SJCRH30 (cell line): ENCODE measurements around the gene TTC28. TPM values are rescaled to one million over a fixed set of nuclear protein-coding genes. Genes with fewer than 3 reads are reported as not detected.
"Not testable (repeated sequence)": the region's sequence is repeated elsewhere in the genome, so short reads cannot be mapped to it uniquely, and the experiment has no call there.

Source experiments
- DNase-seq, 2 experiments: peaks; one replicate each; pipeline ENCODE4 v3.0.0-alpha.2; 2015 to 2020
- H3K27ac ChIP-seq: fragments of 250-450 bp; sonication (Bioruptor Pico); 2 replicates; pipeline ENCODE4 v1.5.1; 2020; ENCODE audit warnings: mild to moderate bottlenecking, moderate library complexity
- H3K27me3 ChIP-seq: fragments of 250-450 bp; sonication (Bioruptor Pico); 2 replicates; pipeline ENCODE4 v1.5.1; 2020; ENCODE audit warnings: mild to moderate bottlenecking, moderate library complexity
- H3K36me3 ChIP-seq: fragments of 250-450 bp; sonication (Bioruptor Pico); 2 replicates; pipeline ENCODE4 v1.5.1; 2020; ENCODE audit warnings: mild to moderate bottlenecking, moderate library complexity
- H3K4me1 ChIP-seq: fragments of 250-450 bp; sonication (Bioruptor Pico); 2 replicates; pipeline ENCODE4 v1.5.1; 2020; ENCODE audit warnings: mild to moderate bottlenecking, moderate library complexity
- H3K4me3 ChIP-seq: fragments of 250-450 bp; sonication (Bioruptor Pico); 2 replicates; pipeline ENCODE4 v1.5.1; 2020; ENCODE audit warnings: mild to moderate bottlenecking, moderate library complexity
- H3K9me3 ChIP-seq: fragments of 250-450 bp; sonication (Bioruptor Pico); replicated peaks from 2 replicates; pipeline ENCODE4 v1.5.1; 2020; ENCODE audit warnings: mild to moderate bottlenecking, moderate library complexity
- total RNA-seq: library from RNA; depleted of rRNA; stranded (reverse); fragments of >200 nt; shearing (Covaris generic); gene quantifications from 2 replicates; pipeline ENCODE4 v1.2.3, GENCODE V29; 2014

TTC28 gene
- total RNA-seq, 1 experiment from 2014 or later = 12.8 TPM

DNA sequence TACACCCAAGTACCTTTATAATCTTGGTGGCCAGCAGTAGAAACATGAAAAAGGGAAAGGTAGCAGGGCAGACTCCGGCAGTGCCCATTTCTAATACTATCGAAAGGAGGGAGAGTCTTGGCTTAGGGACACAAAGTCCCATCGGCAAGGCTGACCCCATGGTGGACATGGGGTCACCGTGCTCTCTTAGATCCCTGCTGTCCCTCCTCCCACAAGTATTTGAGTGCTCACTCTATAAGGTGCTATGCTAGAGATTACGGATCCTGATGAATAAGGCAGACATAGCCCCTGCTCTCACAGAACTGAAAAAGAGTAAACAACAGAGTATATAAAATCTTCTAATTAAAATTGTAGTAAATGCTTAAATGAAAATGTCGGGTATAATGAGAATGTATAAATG lies 588.2 kb downstream of the TTC28 start:
- DNase-seq = no peak
- Histone ChIP-seq H3K4me3 (no peak overlapping the region), H3K9me3 (no peaks in the 10 kb centered on the region), H3K27ac (no peak overlapping the region), H3K36me3 (peaks cover 6% of the 10 kb centered on the region; the same call in 1 of the 2 replicates), H3K27me3 (no peaks in the 10 kb centered on the region), H3K4me1 (peaks cover 32% of the 10 kb centered on the region)

DNA sequence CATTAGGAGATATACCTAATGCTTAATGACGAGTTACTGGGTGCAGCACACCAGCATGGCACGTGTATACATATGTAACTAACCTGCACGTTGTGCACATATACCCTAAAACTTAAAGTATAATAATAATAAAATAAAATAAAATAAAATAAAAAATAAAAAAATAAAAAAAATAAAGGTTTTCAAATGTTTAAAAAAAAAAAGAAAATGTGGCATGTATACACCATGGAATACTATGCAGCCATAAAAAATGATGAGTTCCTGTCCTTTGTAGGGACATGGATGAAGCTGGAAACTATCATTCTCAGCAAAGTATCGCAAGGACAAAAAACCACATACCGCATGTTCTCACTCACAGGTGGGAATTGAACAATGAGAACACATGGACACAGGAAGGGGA lies 590.1 kb downstream of the TTC28 start:
- H3K4me1 ChIP-seq = peaks cover 13% of the 10 kb centered on the region
- H3K36me3 ChIP-seq, DNase-seq, H3K9me3 ChIP-seq, H3K27me3 ChIP-seq, H3K27ac ChIP-seq, H3K4me3 ChIP-seq: not testable (repeated sequence)

DNA sequence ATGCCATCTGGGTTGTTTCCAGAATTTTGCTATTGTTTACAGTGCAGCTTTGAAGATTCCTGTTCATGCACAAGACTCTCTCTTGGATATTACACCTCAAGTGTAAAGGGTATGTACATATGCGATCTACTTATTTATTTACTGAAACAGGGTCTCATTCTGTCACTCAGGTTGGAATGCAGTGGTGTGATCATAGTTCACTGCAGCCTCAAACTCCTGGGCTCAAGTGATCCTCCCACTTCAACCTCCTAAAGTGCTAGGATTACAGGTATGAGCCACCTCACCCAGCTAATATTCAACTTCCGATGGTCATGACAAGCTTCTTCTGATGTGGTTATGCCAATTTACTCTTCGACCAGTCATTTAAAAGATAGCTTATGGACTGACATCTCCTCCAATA lies 602.5 kb downstream of the TTC28 start:
- Histone ChIP-seq H3K27ac (no peak overlapping the region), H3K4me3 (no peak overlapping the region), H3K27me3 (no peaks in the 10 kb centered on the region), H3K9me3 (no peaks in the 10 kb centered on the region; the same call in 1 of the 2 replicates), H3K36me3 (0 out of 2 replicates have a peak, but pooled peaks cover 2% of the 10 kb centered on the region), H3K4me1 (peaks cover 8% of the 10 kb centered on the region)
- DNase-seq = no peak

DNA sequence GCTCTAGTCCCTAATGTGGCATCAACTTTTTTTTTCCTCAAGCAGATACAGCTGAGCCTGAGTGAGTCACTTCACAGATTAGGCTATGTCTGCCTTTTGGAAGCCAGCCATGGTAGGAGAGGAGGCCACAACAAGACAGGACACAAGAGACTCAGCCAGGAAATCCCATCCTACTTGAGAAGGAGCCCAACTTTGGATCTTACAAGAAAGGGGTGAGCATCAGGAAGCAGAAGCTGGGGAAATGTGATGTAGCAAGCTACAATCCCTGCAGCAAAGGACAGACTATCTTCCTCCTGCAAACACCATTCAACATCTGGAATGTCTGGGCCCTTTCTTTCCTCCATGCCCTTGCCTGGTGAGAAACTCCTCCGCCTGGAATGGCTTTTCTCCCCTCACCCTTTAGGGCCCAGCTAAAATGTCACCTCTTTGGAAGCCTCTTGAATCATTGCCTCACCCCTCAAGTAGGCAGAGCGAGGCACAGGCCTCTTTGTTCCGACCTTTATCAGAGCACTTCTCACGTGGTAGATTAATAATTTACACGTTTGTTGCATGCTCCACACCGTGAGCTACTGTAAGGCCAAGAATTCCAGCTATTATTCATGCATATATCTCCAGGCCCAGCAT lies 604.2 kb downstream of the TTC28 start:
- Histone ChIP-seq H3K9me3 (no peaks in the 10 kb centered on the region), H3K4me3 (no peak overlapping the region), H3K27ac (no peak overlapping the region), H3K27me3 (no peaks in the 10 kb centered on the region), H3K4me1 (peaks cover 7% of the 10 kb centered on the region), H3K36me3 (0 out of 2 replicates have a peak, but pooled peaks cover 2% of the 10 kb centered on the region)
- peak; percentile 53 to 76 for DNase-seq

DNA sequence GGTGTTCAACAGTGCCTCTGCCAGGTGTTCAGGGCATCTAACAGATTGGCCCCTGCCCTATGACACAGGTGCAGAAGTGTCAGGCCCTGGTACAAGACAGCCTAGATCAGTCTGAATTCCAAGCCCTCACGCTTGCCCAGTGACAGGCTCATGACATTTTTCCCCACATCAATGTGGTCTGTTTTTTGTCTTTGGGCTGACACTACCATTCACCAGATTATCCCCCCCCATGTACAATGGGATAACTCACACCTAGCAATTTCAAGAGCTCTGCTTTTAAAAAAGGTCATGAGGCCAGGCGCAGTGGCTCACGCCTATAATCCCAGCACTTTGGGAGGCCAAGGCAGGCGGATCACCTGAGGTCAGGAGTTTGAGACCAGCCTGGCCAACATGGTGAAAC lies 605.1 kb downstream of the TTC28 start:
- 0 out of 2 replicates have a peak, but pooled peaks cover 2% of the 10 kb centered on the region for H3K36me3 ChIP-seq
- H3K4me3 ChIP-seq = no peak overlapping the region
- no peaks in the 10 kb centered on the region for H3K9me3 ChIP-seq
- no peak for DNase-seq
- no peaks in the 10 kb centered on the region for H3K27me3 ChIP-seq
- H3K27ac ChIP-seq = no peak overlapping the region
- peaks cover 7% of the 10 kb centered on the region for H3K4me1 ChIP-seq

DNA sequence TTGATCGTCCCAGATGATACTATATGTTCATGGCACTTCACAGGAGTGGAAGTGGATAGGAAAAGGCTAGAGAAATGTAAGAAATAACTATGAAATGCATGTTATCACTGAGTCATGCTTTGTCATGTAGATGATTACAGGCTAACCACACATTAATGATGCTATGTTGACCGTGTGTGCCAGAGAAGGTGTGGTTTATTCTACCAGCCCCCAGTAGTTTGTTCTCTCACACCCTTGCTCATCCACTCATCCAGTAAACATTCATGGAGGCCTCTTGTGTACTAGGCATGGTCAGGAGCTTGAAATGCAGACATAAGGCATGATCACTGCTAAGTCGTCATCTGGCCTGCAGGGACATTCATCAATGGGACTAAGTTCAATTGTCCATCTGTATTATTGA lies 607.6 kb downstream of the TTC28 start:
- Histone ChIP-seq H3K36me3 (0 out of 2 replicates have a peak, but pooled peaks cover 2% of the 10 kb centered on the region), H3K27me3 (no peaks in the 10 kb centered on the region), H3K4me1 (peaks cover 7% of the 10 kb centered on the region), H3K9me3 (no peaks in the 10 kb centered on the region), H3K4me3 (no peak overlapping the region), H3K27ac (no peak overlapping the region)
- no peak for DNase-seq

DNA sequence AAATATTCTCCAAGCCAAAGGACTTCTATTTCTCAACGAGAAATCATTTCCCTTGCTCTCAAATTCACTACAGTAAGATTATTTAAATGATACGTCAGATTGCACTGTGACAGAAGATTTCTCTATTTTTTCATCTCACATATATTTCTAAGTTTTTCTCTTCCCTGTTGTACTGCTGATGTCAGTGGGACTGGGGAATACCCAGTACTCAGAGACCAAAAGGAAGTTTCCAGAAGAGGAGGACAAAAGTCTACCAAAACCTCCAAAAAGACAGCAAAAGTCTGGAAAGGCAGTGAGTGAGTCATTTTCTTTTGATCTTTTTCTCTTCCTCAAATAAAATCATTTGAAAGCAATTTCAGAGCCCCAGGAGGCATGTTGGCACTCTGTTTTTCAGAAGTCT lies 610.8 kb downstream of the TTC28 start:
- H3K4me3 ChIP-seq = no peak overlapping the region
- no peaks in the 10 kb centered on the region for H3K36me3 ChIP-seq
- no peak overlapping the region for H3K27ac ChIP-seq
- DNase-seq = no peak
- H3K9me3 ChIP-seq = no peaks in the 10 kb centered on the region
- H3K27me3 ChIP-seq = no peaks in the 10 kb centered on the region
- H3K4me1 ChIP-seq = peaks cover 14% of the 10 kb centered on the region

DNA sequence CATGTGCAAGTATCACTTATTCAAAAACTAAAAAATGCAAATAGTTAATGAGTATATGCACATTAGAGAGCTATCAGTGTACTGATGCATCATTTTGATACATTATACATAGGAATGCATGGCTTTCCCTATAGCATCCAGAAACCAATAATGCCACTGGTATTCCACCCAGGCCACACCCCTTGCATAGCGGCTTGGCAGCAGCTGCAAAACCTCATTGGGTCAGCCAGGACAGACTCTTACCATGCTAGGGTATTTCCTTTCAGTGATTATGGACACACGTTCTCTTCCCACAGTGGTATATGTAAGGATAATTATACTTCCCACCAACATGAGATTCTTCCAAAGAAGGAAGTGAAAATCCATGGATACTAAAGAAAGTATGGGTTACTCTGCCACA lies 614.7 kb downstream of the TTC28 start:
- peak; percentile 60 to 62 for DNase-seq
- Histone ChIP-seq H3K4me1 (peaks cover 19% of the 10 kb centered on the region), H3K9me3 (0 out of 2 replicates have a peak, but pooled peaks cover 5% of the 10 kb centered on the region), H3K4me3 (no peak overlapping the region), H3K27ac (peak overlapping the region; percentile 42; the same call in 1 of the 2 replicates), H3K36me3 (no peaks in the 10 kb centered on the region; the same call in 1 of the 2 replicates), H3K27me3 (no peaks in the 10 kb centered on the region)

DNA sequence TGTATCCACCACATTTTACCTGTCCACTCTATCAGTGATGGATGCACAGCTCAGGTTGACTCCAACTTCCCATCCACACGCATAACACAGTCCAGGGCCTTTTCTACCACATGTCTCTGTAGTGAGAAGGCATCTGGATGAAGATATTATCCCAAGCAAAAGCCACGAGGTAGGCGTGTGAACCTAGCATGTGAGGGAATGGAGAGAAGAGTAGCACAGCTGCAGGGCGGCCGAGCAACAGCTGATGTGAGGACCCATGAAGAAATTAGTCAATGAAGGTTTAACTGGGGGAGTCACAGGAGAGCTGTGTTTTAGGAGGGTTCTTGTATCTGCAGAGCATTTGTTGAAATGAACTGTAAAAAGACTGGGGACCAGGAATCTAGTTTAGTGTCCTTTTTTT lies 616.0 kb downstream of the TTC28 start:
- Histone ChIP-seq H3K27me3 (no peaks in the 10 kb centered on the region), H3K4me1 (peaks cover 19% of the 10 kb centered on the region), H3K36me3 (no peaks in the 10 kb centered on the region; the same call in 1 of the 2 replicates), H3K4me3 (no peak overlapping the region), H3K9me3 (0 out of 2 replicates have a peak, but pooled peaks cover 5% of the 10 kb centered on the region), H3K27ac (peak overlapping the region; percentile 42)
- peak; percentile 45 to 70 for DNase-seq

DNA sequence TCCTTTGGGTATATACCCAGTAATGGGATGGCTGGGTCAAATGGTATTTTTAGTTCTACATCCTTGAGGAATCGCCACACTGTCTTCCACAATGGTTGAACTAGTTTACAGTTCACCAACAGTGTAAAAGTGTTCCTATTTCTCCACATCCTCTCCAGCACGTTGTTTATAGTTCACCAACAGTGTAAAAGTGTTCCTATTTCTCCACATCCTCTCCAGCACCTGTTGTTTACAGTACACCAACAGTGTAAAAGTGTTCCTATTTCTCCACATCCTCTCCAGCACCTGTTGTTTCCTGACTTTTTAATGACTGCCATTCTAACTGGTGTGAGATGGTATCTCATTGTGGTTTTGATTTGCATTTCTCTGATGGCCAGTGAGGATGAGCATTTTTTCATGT lies 619.0 kb downstream of the TTC28 start:
- H3K36me3 ChIP-seq, H3K4me3 ChIP-seq, H3K9me3 ChIP-seq, H3K27me3 ChIP-seq: not testable (repeated sequence)
- peak in 1 of 2 experiments; percentile 35 for DNase-seq
- Histone ChIP-seq H3K27ac (0 out of 2 replicates have a peak overlapping the region, but pooled peaks have one; percentile 8), H3K4me1 (peaks cover 19% of the 10 kb centered on the region)

DNA sequence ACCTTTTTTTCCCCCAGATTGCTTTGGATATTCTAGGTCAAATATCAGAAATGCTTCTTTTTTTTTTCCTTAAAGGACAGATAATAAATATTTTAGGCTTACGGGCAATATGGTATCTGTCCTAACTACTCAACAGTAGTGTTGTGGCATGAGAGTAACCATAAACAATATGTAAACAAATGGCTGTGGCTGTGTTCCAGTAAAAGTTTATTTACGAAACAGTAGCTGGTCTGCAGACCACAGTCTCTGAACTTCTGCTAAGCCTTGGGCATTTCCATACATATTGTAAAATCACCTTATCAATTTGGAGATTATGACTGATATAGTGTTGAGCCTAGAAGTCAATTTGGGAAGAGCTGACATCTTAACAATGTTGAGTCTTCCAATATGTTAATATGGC lies 621.6 kb downstream of the TTC28 start:
- no peaks in the 10 kb centered on the region for H3K4me1 ChIP-seq
- no peak for DNase-seq
- H3K27ac ChIP-seq = no peak overlapping the region
- H3K9me3 ChIP-seq = 0 out of 2 replicates have a peak, but pooled peaks cover 5% of the 10 kb centered on the region
- no peaks in the 10 kb centered on the region; the same call in 1 of the 2 replicates for H3K36me3 ChIP-seq
- H3K27me3 ChIP-seq = no peaks in the 10 kb centered on the region
- H3K4me3 ChIP-seq = no peak overlapping the region

DNA sequence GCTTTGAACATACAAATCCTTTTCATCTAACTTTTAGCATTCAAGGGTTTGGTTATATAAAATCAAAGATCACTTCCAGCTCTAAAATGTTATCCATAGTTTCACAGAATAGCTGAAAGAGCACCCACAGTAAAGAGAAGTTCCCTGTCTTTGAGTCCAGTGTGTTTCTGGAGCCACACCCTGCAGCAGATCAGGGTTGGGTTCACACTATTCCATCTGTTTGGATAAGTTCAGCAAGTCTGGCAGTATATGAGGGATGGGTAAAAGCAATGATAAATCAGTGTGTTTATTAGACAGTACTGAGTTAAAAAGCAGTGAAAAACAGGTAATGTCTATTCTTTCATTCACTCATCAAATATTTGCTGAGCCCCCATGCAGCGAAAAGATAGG lies 624.8 kb downstream of the TTC28 start:
- Histone ChIP-seq H3K27me3 (no peaks in the 10 kb centered on the region), H3K4me1 (no peaks in the 10 kb centered on the region), H3K9me3 (no peaks in the 10 kb centered on the region), H3K27ac (no peak overlapping the region), H3K36me3 (no peaks in the 10 kb centered on the region), H3K4me3 (no peak overlapping the region)
- no peak for DNase-seq

DNA sequence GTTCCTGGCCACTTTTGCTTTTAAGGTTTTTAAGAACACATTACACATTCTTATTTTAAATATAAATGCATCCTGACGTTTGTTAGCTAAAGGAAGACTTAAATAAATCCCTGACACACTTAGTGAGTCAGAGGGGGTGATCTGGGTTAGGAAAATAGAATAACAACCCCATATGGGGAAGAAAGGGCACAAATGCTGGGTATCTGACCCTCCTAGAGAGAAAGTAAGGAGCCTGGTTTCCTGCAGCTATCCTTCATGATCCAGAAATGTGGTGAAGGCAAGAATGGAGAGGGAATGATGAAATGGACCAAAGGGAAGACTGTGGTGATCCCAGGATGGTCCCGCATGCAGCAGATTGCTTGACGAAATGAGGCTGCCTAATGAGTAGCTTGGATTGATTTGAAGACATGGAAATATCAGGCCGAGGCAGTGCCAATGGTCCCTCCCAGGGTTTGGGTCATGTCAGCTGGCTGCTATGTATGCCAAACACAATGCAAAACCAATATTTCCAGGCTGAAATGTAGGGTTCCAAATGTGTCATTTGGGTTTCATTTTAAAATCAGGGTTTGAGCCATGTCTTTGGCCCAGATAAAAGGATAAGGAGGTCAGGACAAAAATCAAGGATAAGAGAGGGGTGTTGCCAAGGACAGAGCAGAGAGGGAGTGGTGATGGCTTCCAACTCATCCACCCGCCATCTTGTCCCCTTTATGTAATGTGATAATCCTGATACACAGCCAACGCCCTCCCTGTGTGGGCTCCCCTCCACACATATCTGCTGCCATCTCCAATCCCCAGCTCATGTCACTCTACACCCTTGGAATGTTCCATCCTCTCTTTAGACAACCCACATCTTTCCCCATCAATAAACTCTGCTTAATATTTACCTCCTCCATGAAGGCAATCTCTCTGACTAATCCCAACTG lies 625.5 kb downstream of the TTC28 start:
- no peaks in the 10 kb centered on the region for H3K36me3 ChIP-seq
- H3K4me3 ChIP-seq = no peak overlapping the region
- no peak overlapping the region for H3K27ac ChIP-seq
- H3K4me1 ChIP-seq = no peaks in the 10 kb centered on the region
- DNase-seq = no peak
- no peaks in the 10 kb centered on the region for H3K9me3 ChIP-seq
- no peaks in the 10 kb centered on the region for H3K27me3 ChIP-seq

DNA sequence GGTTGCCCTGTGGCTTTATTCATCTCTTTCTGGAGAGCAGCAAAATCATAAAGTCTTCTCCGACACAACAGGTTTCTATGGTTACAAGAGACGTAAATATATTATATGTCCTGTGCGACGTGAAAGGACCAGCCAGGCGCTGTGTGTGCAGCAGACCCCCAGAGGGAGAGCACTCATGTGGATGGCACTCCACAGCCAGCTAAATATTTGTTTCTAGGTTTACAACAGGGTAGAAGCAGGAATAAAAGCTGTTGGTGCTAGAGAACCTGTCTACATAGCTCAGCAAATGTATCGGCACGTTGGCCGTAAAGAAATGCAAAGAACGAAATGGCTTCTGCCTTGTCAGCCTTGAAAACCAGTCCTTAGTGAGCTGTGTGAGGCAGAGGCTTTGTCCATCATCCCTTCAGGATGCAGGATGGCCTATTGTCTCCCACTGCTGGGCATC lies 626.8 kb downstream of the TTC28 start:
- no peaks in the 10 kb centered on the region for H3K4me1 ChIP-seq
- no peaks in the 10 kb centered on the region for H3K36me3 ChIP-seq
- no peaks in the 10 kb centered on the region for H3K9me3 ChIP-seq
- no peaks in the 10 kb centered on the region for H3K27me3 ChIP-seq
- DNase-seq = no peak
- H3K27ac ChIP-seq = no peak overlapping the region
- no peak overlapping the region for H3K4me3 ChIP-seq

DNA sequence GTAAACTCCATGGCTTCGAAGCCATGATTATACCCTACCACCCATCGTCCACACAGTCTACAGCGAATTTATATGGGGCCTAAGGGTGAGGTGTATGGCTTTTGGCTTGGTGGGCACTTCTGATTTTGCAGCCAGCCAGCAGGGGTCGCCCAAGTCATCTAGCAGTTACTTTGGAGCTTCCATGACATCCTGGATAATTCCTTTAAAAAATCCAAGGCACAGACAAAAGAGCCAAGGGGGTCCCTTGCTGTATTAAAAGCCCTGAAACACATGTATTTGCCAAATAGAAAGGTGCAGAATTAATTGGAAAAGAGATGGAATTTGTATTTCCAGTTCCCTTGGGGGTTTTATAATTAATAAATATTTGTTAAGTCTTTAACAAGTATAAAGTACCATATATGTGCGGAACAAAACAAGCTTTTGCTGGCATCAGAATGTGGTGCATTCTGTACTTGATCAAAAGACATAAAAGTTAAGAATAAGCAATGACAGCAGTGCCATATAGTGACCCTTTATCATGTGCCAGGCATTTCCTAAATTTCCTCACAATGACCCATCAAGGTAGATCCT lies 627.8 kb downstream of the TTC28 start:
- H3K4me3 ChIP-seq = no peak overlapping the region
- no peaks in the 10 kb centered on the region for H3K4me1 ChIP-seq
- H3K36me3 ChIP-seq = no peaks in the 10 kb centered on the region
- no peaks in the 10 kb centered on the region for H3K9me3 ChIP-seq
- peak; percentile 68 to 85 for DNase-seq
- H3K27me3 ChIP-seq = no peaks in the 10 kb centered on the region
- H3K27ac ChIP-seq = no peak overlapping the region
